ENCODE data around the gene SACM1L. TPM values are rescaled to one million over a fixed set of nuclear protein-coding genes. Genes with fewer than 3 reads are reported as not detected.

Gene SACM1L
- total and polyA plus RNA-seq, 2 donors (not counting 3 experiments of a cell fraction or from before 2014, with no cell fraction given), result 11.9 to 39.9 TPM

- H3K9ac ChIP-seq (replicated peaks; ENCODE audit: extremely low read depth, insufficient read depth, low read length), result no peak overlapping the region
- BruUV-seq (replicated peaks), result no TSS peak
- no peak overlapping the region for H2AFZ ChIP-seq (ENCODE audit: low read depth, low read length)
- intact Hi-C loops (cut with micrococcal nuclease), result loop anchor here (1.0 kb wide), 1 partner anchor 149 kb away; no protein-coding TSS in a partner anchor
- H3K4me1 ChIP-seq (ENCODE audit: control insufficient read depth, extremely low read depth, insufficient read depth, low read length), result peaks cover 30% of the 10 kb centered on the region
- TF ChIP-seq POLR2A (IDR thresholded peaks at IDR 0.05; ENCODE audit: low read depth, low read length), result no peak
- no peak for TF ChIP-seq FOS (IDR thresholded peaks at IDR 0.05; ENCODE audit: borderline replicate concordance, insufficient read depth, low read length)
- TF ChIP-seq MYC (IDR thresholded peaks at IDR 0.05; ENCODE audit: low read depth, low read length), result no peak
- no peak for TF ChIP-seq MAX (IDR thresholded peaks at IDR 0.05; ENCODE audit: insufficient read depth, insufficient read length)
- TF ChIP-seq CTCF (IDR thresholded peaks at IDR 0.05; ENCODE audit: extremely low read depth in 1 of 2, insufficient read depth in 1 of 2, low read depth in 1 of 2, low read length in 2 of 2), result no peak
- no peak for TF ChIP-seq JUN (IDR thresholded peaks at IDR 0.05; ENCODE audit: borderline replicate concordance, insufficient read depth, insufficient read length, low read depth)
- no peak for TF ChIP-seq EZH2 (IDR thresholded peaks at IDR 0.05; ENCODE audit: borderline replicate concordance, low read depth, low read length, severe bottlenecking)
- no peak for TF ChIP-seq GATA2 (IDR thresholded peaks at IDR 0.05; ENCODE audit: insufficient read depth, insufficient read length, low read depth, low read length)
- TF ChIP-seq POLR2AphosphoS5 (IDR thresholded peaks at IDR 0.05; ENCODE audit: insufficient read depth, low read depth, low read length), result no peak
- H3K79me2 ChIP-seq (ENCODE audit: control insufficient read depth, insufficient read depth, low read length), result peaks cover 29% of the 10 kb centered on the region
- ChIA-PET POLR2A (interaction anchor here (1.0 kb wide), 1 partner anchor 66 kb away, joined by 3 read pairs; the partner anchor contains the start of gene LIMD1), CTCF (interaction anchor here (0.6 to 4.0 kb wide), 45 partner anchors 8 to 622 kb away, joined by 3 to 109 read pairs (median 6); partner anchors contain the start of genes LIMD1 and SACM1L)
- H3K27me3 ChIP-seq (ENCODE audit: control insufficient read depth in 2 of 2, insufficient read depth in 2 of 2, low read length in 2 of 2), result no peaks in the 10 kb centered on the region
- no peak overlapping the region for H3K4me2 ChIP-seq (ENCODE audit: insufficient read depth, low read length)
- no peaks in the 10 kb centered on the region for H3K36me3 ChIP-seq (ENCODE audit: control insufficient read depth in 2 of 2, extremely low read depth in 1 of 2, insufficient read depth in 2 of 2, low read length in 2 of 2)
- no peaks in the 10 kb centered on the region for H3K9me3 ChIP-seq (replicated peaks; ENCODE audit: control insufficient read depth, insufficient read depth, low read length)
- no peak for FAIRE-seq
- no peak overlapping the region for H3K4me3 ChIP-seq (replicated peaks in 1 of 3; ENCODE audit: insufficient read depth in 1 of 3, low read depth in 1 of 3, low read length in 3 of 3)
- no peak overlapping the region for H3K27ac ChIP-seq (ENCODE audit: insufficient read depth, low read depth, low read length)
- no peaks in the 10 kb centered on the region for H3K9me1 ChIP-seq (replicated peaks; ENCODE audit: control insufficient read depth, extremely low read depth, insufficient read depth, low read length)
- DNase-seq (ENCODE audit: low read depth, low spot score), result no peak
- dilution Hi-C loops (cut with MboI; ENCODE audit: extremely low pct_ligation_motif_present, low sequenced_read_pairs), result loop anchor here (10.0 kb wide), 1 partner anchor 136 kb away; no protein-coding TSS in a partner anchor
- no peaks in the 10 kb centered on the region for H4K20me1 ChIP-seq (replicated peaks; ENCODE audit: control insufficient read depth, extremely low read depth, insufficient read depth, low read length)
Observed at GRCh38 chr3:45660567-45660901, 28.7 kb upstream of the SACM1L start.

Measured in endothelial cell of umbilical vein (primary cell).